Duodenal mucosa (tissue), 2 donors: ENCODE data around the gene IL1A.

ENCODE experiments used
- H3K27ac ChIP-seq: one replicate; pipeline ENCODE4 v1.7.0; 2013; ENCODE audit warnings: low read depth, low read length
- H3K27me3 ChIP-seq, 2 donors: one replicate each; pipeline ENCODE4 v1.7.0; 2013; ENCODE audit warnings: low read length in 2 of 2, control low read depth in 1 of 2; ENCODE audit not compliant: insufficient read depth in 2 of 2, control insufficient read depth in 1 of 2
- H3K36me3 ChIP-seq, 2 donors: one replicate each; pipeline ENCODE4 v1.7.0; 2013; ENCODE audit warnings: low read length in 2 of 2, control low read depth in 1 of 2; ENCODE audit not compliant: insufficient read depth in 2 of 2, control insufficient read depth in 1 of 2
- H3K4me1 ChIP-seq, 2 donors: one replicate each; pipeline ENCODE4 v1.7.0; 2013; ENCODE audit warnings: low read length in 2 of 2, control low read depth in 1 of 2; ENCODE audit not compliant: insufficient read depth in 2 of 2, control insufficient read depth in 1 of 2
- H3K4me3 ChIP-seq, 2 donors: one replicate each; pipeline ENCODE4 v1.7.0; 2013; ENCODE audit warnings: low read length in 2 of 2, low read depth in 1 of 2
- H3K9ac ChIP-seq, 2 donors: one replicate each; pipeline ENCODE4 v1.7.0; 2013; ENCODE audit warnings: low read length in 2 of 2, low read depth in 1 of 2
- H3K9me3 ChIP-seq, 2 donors: one replicate each; pipeline ENCODE4 v1.7.0; 2013; ENCODE audit warnings: low read length in 2 of 2, control low read depth in 1 of 2; ENCODE audit not compliant: control insufficient read depth in 1 of 2

IL1A gene

GRCh38 chr2:112750560-112750843 lies 33.8 kb downstream of the IL1A start:
- no peak overlapping the region for H3K27ac ChIP-seq

DNA sequence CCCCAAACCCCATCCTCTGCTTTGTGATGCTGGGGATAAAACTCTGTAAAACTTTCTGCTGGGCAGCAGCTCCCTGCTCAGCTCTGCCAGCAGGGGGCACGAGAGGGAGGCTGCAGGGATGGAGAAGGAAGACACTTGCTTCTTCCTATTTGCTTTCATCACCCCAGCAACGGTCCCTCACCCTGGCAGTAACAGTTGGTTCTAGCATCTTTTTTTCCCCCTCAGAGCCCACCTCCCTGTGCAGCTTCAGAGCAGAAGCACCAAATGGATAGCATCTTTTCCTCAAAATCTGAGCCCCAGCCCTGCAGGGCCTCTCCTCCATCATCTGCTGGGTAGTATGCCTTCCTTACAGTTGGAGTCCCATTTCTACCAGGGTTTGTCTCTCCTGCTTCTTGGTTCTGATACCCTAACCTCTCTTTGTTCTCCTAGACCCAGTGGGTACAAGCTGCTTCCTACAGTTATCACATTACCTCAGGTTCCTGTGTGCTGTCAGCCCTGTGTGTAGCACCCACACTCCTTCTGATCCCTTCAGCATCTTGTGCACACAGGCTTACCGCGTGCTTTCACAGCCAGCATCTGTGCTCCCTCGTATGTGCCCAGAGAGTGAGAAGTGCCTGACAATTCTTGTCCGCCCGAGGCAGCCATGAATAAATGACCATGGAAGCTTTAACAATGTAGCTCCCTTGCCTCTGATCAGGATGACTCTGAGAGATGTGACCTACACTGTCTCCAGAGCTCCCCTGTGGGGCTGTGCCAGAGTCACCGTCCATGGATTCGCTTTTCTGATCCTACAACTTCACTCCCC lies 34.3 kb downstream of the IL1A start:
- Histone ChIP-seq H3K27ac (no peak overlapping the region), H3K36me3 (peaks cover 0 to 2% of the 10 kb centered on the region in 2 donors), H3K4me3 (no peak overlapping the region)

More at GRCh38 chr2:112750560-112750843, 33.8 kb downstream of the IL1A start:
- peaks cover 3 to 7% of the 10 kb centered on the region in 2 donors for H3K4me1 ChIP-seq
- H3K36me3 ChIP-seq = peaks cover 0 to 2% of the 10 kb centered on the region in 2 donors
- no peaks in the 10 kb centered on the region for H3K27me3 ChIP-seq
- H3K4me3 ChIP-seq = no peak overlapping the region
- H3K9me3 ChIP-seq = no peaks in the 10 kb centered on the region
- no peak overlapping the region for H3K9ac ChIP-seq

DNA sequence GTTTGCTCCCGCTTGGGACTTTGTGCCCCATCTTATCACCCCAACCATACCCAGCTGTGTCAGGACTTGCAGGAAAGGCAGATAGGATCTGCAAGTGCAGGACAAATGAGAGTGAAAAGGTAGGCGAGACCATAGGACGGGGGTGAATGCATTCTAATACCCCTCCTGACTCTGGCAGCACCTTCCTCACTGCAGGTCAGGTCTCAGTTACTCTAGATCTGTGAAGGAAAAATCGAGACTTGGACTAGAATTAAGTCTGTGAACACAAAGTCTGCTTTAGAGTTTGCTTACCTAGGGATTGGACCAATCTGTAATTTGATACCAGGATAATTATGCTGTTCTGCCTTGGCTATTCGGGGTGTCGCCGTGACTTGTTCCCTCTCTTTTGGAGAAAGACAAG lies 43.8 kb downstream of the IL1A start:
- no peak overlapping the region for H3K27ac ChIP-seq
- no peaks in the 10 kb centered on the region for H3K27me3 ChIP-seq
- H3K9me3 ChIP-seq = no peaks in the 10 kb centered on the region
- H3K36me3 ChIP-seq = peaks cover 3 to 12% of the 10 kb centered on the region in 2 donors
- no peak overlapping the region for H3K9ac ChIP-seq
- H3K4me3 ChIP-seq = no peak overlapping the region
- peaks cover 0 to 12% of the 10 kb centered on the region in 2 donors for H3K4me1 ChIP-seq

More for the DNA sequence above, 34.3 kb downstream of the IL1A start:
- peaks cover 3 to 7% of the 10 kb centered on the region in 2 donors for H3K4me1 ChIP-seq
- no peak overlapping the region for H3K9ac ChIP-seq
- H3K27me3 ChIP-seq = no peaks in the 10 kb centered on the region
- H3K9me3 ChIP-seq = no peaks in the 10 kb centered on the region

GRCh38 chr2:112737542-112738232 lies 46.6 kb downstream of the IL1A start:
- no peak overlapping the region for H3K4me3 ChIP-seq
- H3K36me3 ChIP-seq = peaks cover 3 to 12% of the 10 kb centered on the region in 2 donors
- no peaks in the 10 kb centered on the region for H3K9me3 ChIP-seq
- H3K27ac ChIP-seq = no peak overlapping the region
- H3K27me3 ChIP-seq = peaks cover 1 to 3% of the 10 kb centered on the region in 2 donors
- H3K9ac ChIP-seq = no peak overlapping the region
- H3K4me1 ChIP-seq = peaks cover 13 to 22% of the 10 kb centered on the region in 2 donors

GRCh38 chr2:112733871-112734270 lies 50.4 kb downstream of the IL1A start:
- H3K4me3 ChIP-seq = no peak overlapping the region
- no peak overlapping the region for H3K27ac ChIP-seq

GRCh38 chr2:112733456-112733855 lies 50.8 kb downstream of the IL1A start:
- H3K36me3 ChIP-seq = no peaks in the 10 kb centered on the region
- peaks cover 13 to 22% of the 10 kb centered on the region in 2 donors for H3K4me1 ChIP-seq
- no peaks in the 10 kb centered on the region for H3K9me3 ChIP-seq
- H3K27ac ChIP-seq = no peak overlapping the region
- no peak overlapping the region for H3K4me3 ChIP-seq
- H3K9ac ChIP-seq = no peak overlapping the region
- H3K27me3 ChIP-seq = peaks cover 12 to 15% of the 10 kb centered on the region in 2 donors

More at GRCh38 chr2:112733871-112734270, 50.4 kb downstream of the IL1A start:
- Histone ChIP-seq H3K9me3 (no peaks in the 10 kb centered on the region), H3K4me1 (peaks cover 13 to 22% of the 10 kb centered on the region in 2 donors), H3K27me3 (peaks cover 8 to 12% of the 10 kb centered on the region in 2 donors), H3K9ac (no peak overlapping the region), H3K36me3 (peaks cover 0 to 3% of the 10 kb centered on the region in 2 donors)

DNA sequence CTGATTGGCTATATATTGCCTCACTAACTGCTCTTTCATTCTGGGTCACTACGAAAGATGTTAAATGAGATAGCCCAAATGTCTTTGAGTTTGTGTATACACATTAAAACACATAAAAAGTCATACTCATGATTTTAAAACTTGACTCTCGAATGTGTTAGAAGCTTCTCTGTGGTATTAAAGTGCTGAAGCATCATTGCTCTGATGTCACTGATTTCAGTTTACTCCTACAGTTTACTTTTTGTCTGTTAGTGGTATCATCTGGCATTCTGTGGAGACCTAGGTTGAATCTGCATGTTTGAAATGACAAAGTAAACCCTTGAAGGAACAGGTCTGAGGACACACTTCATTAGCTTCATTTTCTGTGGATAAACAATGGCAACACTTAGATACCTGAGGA lies 52.8 kb downstream of the IL1A start:
- Histone ChIP-seq H3K27ac (no peak overlapping the region), H3K9ac (no peak overlapping the region), H3K36me3 (no peaks in the 10 kb centered on the region), H3K4me1 (peaks cover 13 to 17% of the 10 kb centered on the region in 2 donors), H3K27me3 (peaks cover 23 to 29% of the 10 kb centered on the region in 2 donors), H3K4me3 (no peak overlapping the region), H3K9me3 (no peaks in the 10 kb centered on the region)

DNA sequence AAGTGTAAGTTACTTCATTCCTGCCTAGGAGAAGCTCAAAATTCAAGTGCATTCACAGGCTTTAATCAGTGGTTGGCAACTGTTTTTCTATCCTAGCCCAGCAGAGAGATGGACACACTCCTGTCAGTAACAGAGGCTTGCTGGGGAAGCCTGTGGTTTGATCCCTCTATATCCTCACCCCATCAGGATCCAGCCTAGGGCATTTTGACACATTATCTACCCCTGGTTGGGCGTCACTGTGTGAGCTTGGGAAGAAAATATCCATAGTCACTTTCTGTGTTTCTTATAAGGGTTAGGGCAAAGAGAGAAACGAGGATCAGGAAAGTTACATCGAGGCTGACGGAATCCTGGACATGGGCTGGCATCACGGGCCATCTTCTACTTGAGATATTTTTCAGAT lies 53.5 kb downstream of the IL1A start:
- Histone ChIP-seq H3K27me3 (peaks cover 23 to 29% of the 10 kb centered on the region in 2 donors), H3K4me1 (peaks cover 13 to 20% of the 10 kb centered on the region in 2 donors), H3K9ac (no peak overlapping the region), H3K27ac (no peak overlapping the region), H3K36me3 (no peaks in the 10 kb centered on the region), H3K9me3 (no peaks in the 10 kb centered on the region), H3K4me3 (no peak overlapping the region)

- no peak overlapping the region for H3K9ac ChIP-seq
- H3K36me3 ChIP-seq = no peaks in the 10 kb centered on the region
- no peaks in the 10 kb centered on the region for H3K9me3 ChIP-seq
- no peak overlapping the region for H3K27ac ChIP-seq
- H3K27me3 ChIP-seq = peaks cover 23 to 29% of the 10 kb centered on the region in 2 donors
- H3K4me1 ChIP-seq = peaks cover 13 to 20% of the 10 kb centered on the region in 2 donors
- no peak overlapping the region for H3K4me3 ChIP-seq
Measured at GRCh38 chr2:112730216-112730615, 54.1 kb downstream of the IL1A start.
